H1 (cell line): ENCODE data around the gene MIF4GD. TPM values are rescaled to one million over a fixed set of nuclear protein-coding genes. Genes with fewer than 3 reads are reported as not detected.

ENCODE experiments used
- CTCF ChIA-PET: fragments of 300-600 bp; sonication (Branson Sonifier 250); formaldehyde crosslinking; loops from one replicate; lab custom pipeline; 2021; ENCODE audit not compliant: partially characterized antibody; lab: Charles Lee
- POLR2A ChIA-PET: fragments of 300-600 bp; sonication (Branson Sonifier 250); formaldehyde crosslinking; loops from one replicate; lab custom pipeline; 2021; ENCODE audit warnings: inconsistent platforms; ENCODE audit not compliant: partially characterized antibody; lab: Charles Lee
- DNase-seq, 2 experiments: peaks; one replicate each; pipeline versions ENCODE4 v3.0.0 to v3.0.0-alpha.2; 2010 to 2022; ENCODE audit warnings: low spot score in 2 of 2, low read depth in 1 of 2, mixed read lengths in 1 of 2
- FAIRE-seq: peaks from 2 replicates; lab custom pipeline; 2011; peaks lifted over from hg19 to GRCh38; lab: Jason Lieb, UNC
- H2AFZ ChIP-seq: 2 replicates; pipeline ENCODE4 v1.8.1; 2012; ENCODE audit warnings: low read length, inconsistent platforms
- H2AK5ac ChIP-seq: 2 replicates; pipeline ENCODE4 v1.6.1; 2013; ENCODE audit warnings: low read depth, low read length
- H2BK120ac ChIP-seq: replicated peaks from 2 replicates; pipeline ENCODE3; 2013; ENCODE audit warnings: low read depth, low read length, inconsistent platforms
- H2BK12ac ChIP-seq: 2 replicates; pipeline ENCODE4 v1.6.1; 2013; ENCODE audit warnings: low read depth, low read length
- H2BK15ac ChIP-seq: 2 replicates; pipeline ENCODE4 v1.6.1; 2013; ENCODE audit warnings: low read length
- H2BK20ac ChIP-seq: 2 replicates; pipeline ENCODE4 v1.6.1; 2013; ENCODE audit warnings: low read length
- H2BK5ac ChIP-seq: 2 replicates; pipeline ENCODE4 v1.6.1; 2013; ENCODE audit warnings: low read depth, low read length
- H3K14ac ChIP-seq: 2 replicates; pipeline ENCODE4 v1.6.1; 2013; ENCODE audit warnings: inconsistent platforms; ENCODE audit not compliant: insufficient read length
- H3K18ac ChIP-seq: 2 replicates; pipeline ENCODE4 v1.6.1; 2013; ENCODE audit warnings: low read length; ENCODE audit errors: extremely low read depth
- H3K23ac ChIP-seq: 2 replicates; pipeline ENCODE4 v1.6.1; 2013; ENCODE audit warnings: inconsistent platforms; ENCODE audit not compliant: insufficient read length
- H3K23me2 ChIP-seq: 2 replicates; pipeline ENCODE4 v1.6.1; 2013; ENCODE audit warnings: low read depth, low read length
- H3K27ac ChIP-seq: 2 replicates; pipeline ENCODE4 v1.6.1; 2011; ENCODE audit warnings: low read depth, low read length, inconsistent platforms
- H3K27me3 ChIP-seq, 4 experiments: replicated peaks in 1 of 4; 1 replicate in 1 of 4; 2 replicates in 3 of 4; pipeline versions ENCODE4 v1.6.1 to v1.8.1; 2011 to 2013; ENCODE audit warnings: low read length in 3 of 4, mild to moderate bottlenecking in 3 of 4, inconsistent platforms in 2 of 4, mixed read lengths in 2 of 4, moderate library complexity in 1 of 4; ENCODE audit not compliant: control insufficient read depth in 3 of 4, insufficient read depth in 3 of 4; ENCODE audit errors: extremely low read depth in 1 of 4
- H3K36me3 ChIP-seq, 4 experiments: 2 replicates each; pipeline versions ENCODE4 v1.6.1 to v1.8.1; 2011 to 2013; ENCODE audit warnings: mild to moderate bottlenecking in 4 of 4, low read length in 3 of 4, moderate library complexity in 2 of 4, control low read depth in 1 of 4, inconsistent platforms in 1 of 4; ENCODE audit not compliant: insufficient read depth in 4 of 4, control insufficient read depth in 2 of 4
- H3K4ac ChIP-seq: replicated peaks from 2 replicates; pipeline ENCODE3; 2013; ENCODE audit warnings: low read length, low read depth, mixed read lengths, inconsistent platforms; ENCODE audit not compliant: insufficient read length
- H3K4me1 ChIP-seq, 4 experiments: replicated peaks in 1 of 4; 1 replicate in 1 of 4; 2 replicates in 3 of 4; pipeline versions ENCODE4 v1.6.1 to v1.8.1; 2011 to 2013; ENCODE audit warnings: low read length in 3 of 4, inconsistent platforms in 2 of 4, mixed read lengths in 1 of 4; ENCODE audit not compliant: insufficient read depth in 4 of 4, control insufficient read depth in 3 of 4
- H3K4me2 ChIP-seq, 2 experiments: 2 replicates each; pipeline versions ENCODE4 v1.6.1 to v1.8.1; 2011 to 2013; ENCODE audit warnings: low read depth in 2 of 2, low read length in 2 of 2, control low read depth in 1 of 2, inconsistent platforms in 1 of 2, mild to moderate bottlenecking in 1 of 2; ENCODE audit not compliant: insufficient read depth in 1 of 2
- H3K4me3 ChIP-seq, 4 experiments: fragments of 200-600, 300-600 bp in 1 of 4; sonication (generic), shearing (Covaris generic), sonication (Bioruptor Twin) in 1 of 4; 2 replicates each; pipeline versions ENCODE4 v1.5.1 to v1.8.1; 2011 to 2016; ENCODE audit warnings: low read length in 4 of 4, low read depth in 3 of 4, control low read depth in 2 of 4, inconsistent platforms in 2 of 4, mild to moderate bottlenecking in 2 of 4, mixed read lengths in 1 of 4, moderate library complexity in 1 of 4; ENCODE audit not compliant: insufficient read depth in 2 of 4; ENCODE audit errors: extremely low read depth in 1 of 4
- H3K56ac ChIP-seq: replicated peaks from 2 replicates; pipeline ENCODE3; 2013; ENCODE audit warnings: low read depth, mild to moderate bottlenecking, mixed read lengths, low read length, inconsistent platforms; ENCODE audit not compliant: insufficient read length
- H3K79me1 ChIP-seq: 2 replicates; pipeline ENCODE4 v1.6.1; 2013; ENCODE audit warnings: low read depth, low read length, control low read depth
- H3K79me2 ChIP-seq, 2 experiments: 2 replicates each; pipeline versions ENCODE4 v1.6.1 to v1.8.1; 2012 to 2013; ENCODE audit warnings: low read length in 2 of 2, mild to moderate bottlenecking in 2 of 2, inconsistent platforms in 1 of 2; ENCODE audit not compliant: insufficient read depth in 2 of 2, control insufficient read depth in 1 of 2
- H3K9ac ChIP-seq, 4 experiments: replicated peaks in 1 of 4; 1 replicate in 1 of 4; 2 replicates in 3 of 4; pipeline versions ENCODE4 v1.6.1 to v1.8.1; 2011 to 2013; ENCODE audit warnings: low read depth in 3 of 4, low read length in 3 of 4, control low read depth in 2 of 4, mild to moderate bottlenecking in 2 of 4, moderate library complexity in 2 of 4, inconsistent platforms in 1 of 4; ENCODE audit errors: extremely low read depth in 1 of 4
- H3K9me3 ChIP-seq, 2 experiments: 2 replicates each; pipeline versions ENCODE4 v1.6.1 to v1.8.1; 2012 to 2013; ENCODE audit warnings: mild to moderate bottlenecking in 2 of 2, moderate library complexity in 2 of 2, control low read depth in 1 of 2, inconsistent platforms in 1 of 2, low read depth in 1 of 2, low read length in 1 of 2, mixed read lengths in 1 of 2; ENCODE audit not compliant: insufficient read depth in 2 of 2
- H4K20me1 ChIP-seq, 2 experiments: replicated peaks in 1 of 2; 2 replicates each; pipeline versions ENCODE3 to v1.8.1; 2011 to 2013; ENCODE audit warnings: inconsistent platforms in 2 of 2, low read length in 2 of 2, mild to moderate bottlenecking in 1 of 2; ENCODE audit not compliant: insufficient read depth in 2 of 2, control insufficient read depth in 1 of 2
- H4K5ac ChIP-seq: 2 replicates; pipeline ENCODE4 v1.6.1; 2013; ENCODE audit warnings: low read length, low read depth, mixed read lengths, inconsistent platforms; ENCODE audit not compliant: insufficient read length
- H4K8ac ChIP-seq: 2 replicates; pipeline ENCODE4 v1.8.0; 2013; ENCODE audit warnings: mild to moderate bottlenecking, moderate library complexity, low read length, inconsistent platforms; ENCODE audit not compliant: insufficient read depth; ENCODE audit errors: extremely low read depth
- H4K91ac ChIP-seq: replicated peaks from 2 replicates; pipeline ENCODE3; 2013; ENCODE audit warnings: low read length, mixed read lengths, inconsistent platforms; ENCODE audit not compliant: insufficient read length
- RAD21 ChIP-seq, 2 experiments: IDR thresholded peaks in 1 of 2; conservative IDR thresholded peaks in 1 of 2; 2 replicates each; pipeline ENCODE4 v1.6.1; 2011; ENCODE audit warnings: low read depth in 2 of 2, low read length in 2 of 2, improper control_type of control experiment in 1 of 2, inconsistent platforms in 1 of 2, mild to moderate bottlenecking in 1 of 2, moderate library complexity in 1 of 2
- WGBS, 2 experiments: shearing (Covaris generic) in 1 of 2; methylation state at CpG; one replicate each; pipeline versions ENCODE4 v1.1.6 to v1.1.7; 2013 to 2015; ENCODE audit warnings: low lambda C conversion rate in 2 of 2, mixed read lengths in 2 of 2, inconsistent platforms in 1 of 2, low coverage in 1 of 2, missing lambda C conversion rate in 1 of 2; ENCODE audit not compliant: insufficient replicate concordance in 2 of 2, insufficient coverage in 1 of 2, insufficient read length in 1 of 2; ENCODE audit errors: extremely low coverage in 1 of 2, missing lambda C conversion rate in 1 of 2; 5-methylcytosine and 5-hydroxymethylcytosine counted together
- polyA plus RNA-seq, 7 experiments: library from polyadenylated mRNA; depleted of rRNA in 3 of 7; stranded (reverse) in 5 of 7; unstranded in 2 of 7; fragments of >200 nt in 5 of 7; fragments of 200-250 nt in 2 of 7; gene quantifications; 1 replicate in 5 of 7; 2 replicates in 1 of 7; 4 replicates in 1 of 7; pipeline versions ENCODE4 v1.2.1 to v1.2.3, GENCODE V29; 2011 to 2013; ENCODE audit warnings: missing spikeins in 2 of 7, mixed read lengths in 2 of 7
- total RNA-seq: library from RNA; stranded (reverse); fragmentation: NEBNext Ultra II Directional; extraction: Animal tissue kit (Norgen Biotek cat#: 25700); gene quantifications from 2 replicates; pipeline ENCODE4 v1.2.1, GENCODE V29; 2021

The MIF4GD gene
- total and polyA plus RNA-seq, 2 of the 8 experiments (the other 6 are each of a cell fraction or from before 2014, with no cell fraction given), result 16.1 to 51.1 TPM

DNA sequence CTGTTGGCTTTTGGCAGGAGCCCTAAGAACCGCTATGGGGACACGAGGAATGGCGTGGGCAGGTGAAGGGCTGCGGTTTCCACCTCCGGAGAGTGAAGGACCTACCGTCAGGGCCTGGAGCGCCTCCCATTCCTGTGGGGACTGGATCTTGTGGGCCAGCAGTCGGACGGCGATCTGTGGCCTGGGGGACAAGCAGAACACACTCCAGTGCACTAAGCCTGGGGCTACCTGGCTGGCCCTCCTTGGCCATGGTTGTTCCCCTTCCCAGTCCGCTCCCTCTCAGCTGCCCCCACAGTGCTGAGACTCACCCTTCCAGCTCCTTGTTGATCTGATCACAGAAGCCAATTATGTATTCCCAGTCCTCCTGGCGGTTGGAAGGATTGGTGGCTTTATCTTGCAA is 24.6 kb downstream of the MIF4GD start:
- Histone ChIP-seq H3K18ac (no peak overlapping the region), H4K8ac (no peak overlapping the region), H2BK12ac (no peak overlapping the region), H3K79me1 (peaks cover 6% of the 10 kb centered on the region), H3K4me3 (no peak overlapping the region), H3K56ac (no peak overlapping the region), H3K27ac (no peak overlapping the region), H3K4me1 (peaks cover 0 to 7% (median under 1%) of the 10 kb centered on the region in 4 experiments; a peak in 3 of 7 replicates), H4K91ac (no peak overlapping the region), H2BK15ac (no peak overlapping the region), H3K4ac (no peak overlapping the region), H2BK5ac (no peak overlapping the region), H3K9me3 (no peaks in the 10 kb centered on the region), H2AFZ (no peak overlapping the region), H3K14ac (no peak overlapping the region), H3K23ac (no peak overlapping the region), H3K23me2 (no peaks in the 10 kb centered on the region), H2BK20ac (no peak overlapping the region), H3K79me2 (peaks cover 0 to 22% of the 10 kb centered on the region in 2 experiments; a peak in 2 of 4 replicates), H3K36me3 (peaks cover 16 to 45% (median 36%) of the 10 kb centered on the region in 4 experiments), H3K27me3 (no peaks in the 10 kb centered on the region), H4K20me1 (peaks cover 8 to 9% of the 10 kb centered on the region in 2 experiments), H2BK120ac (no peak overlapping the region), H3K4me2 (no peak overlapping the region), H3K9ac (0 out of 7 replicates have a peak overlapping the region, but pooled peaks of 1 of the 4 experiments have one; percentile 10), H4K5ac (no peak overlapping the region), H2AK5ac (no peak overlapping the region)
- CTCF ChIA-PET, result interaction anchor here (0.6 to 16.5 kb wide), 9 partner anchors 7 to 251 kb away, joined by 3 to 369 read pairs (median 3); partner anchors contain the start of genes GGA3, MIF4GD and MRPS7
- POLR2A ChIA-PET, result interaction anchor here (0.7 to 1.3 kb wide), 4 partner anchors 16 to 240 kb away, joined by 3 to 6 read pairs (median 3); partner anchors contain the start of gene MRPS7
- WGBS, 2 experiments, result 96% methylated on average over 12 of the region's 12 CpGs; no CpG with 5 or more reads in 1 of the 2 experiments
- FAIRE-seq, result no peak
- no peak for TF ChIP-seq RAD21 (IDR thresholded peaks at IDR 0.05 in 1 of 2, conservative IDR thresholded peaks at IDR 0.05 in 1 of 2; ENCODE audit: low read depth in 2 of 2, low read length in 2 of 2)
- no peak for DNase-seq
